Measurements from ENCODE around the gene PGM3.

DNA sequence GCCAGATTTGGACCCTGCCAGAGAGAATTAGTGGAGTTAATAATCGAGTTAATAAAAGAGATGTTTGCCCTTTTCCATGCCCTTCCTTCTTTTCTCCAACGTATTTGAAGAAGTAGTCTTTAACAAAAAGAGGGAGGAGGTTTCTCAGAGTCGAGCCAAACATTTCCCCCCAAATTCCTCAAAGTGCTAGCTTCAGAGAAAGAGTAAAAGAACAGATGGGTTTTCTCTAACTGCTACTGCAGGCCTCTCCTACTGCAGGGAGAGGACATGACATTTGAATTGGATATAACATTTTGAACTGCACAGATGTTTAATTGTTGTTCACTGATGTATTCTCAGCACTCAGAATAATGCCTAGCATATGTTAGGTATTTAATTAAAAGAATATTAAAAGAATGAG is 25.6 kb upstream of the PGM3 start:
- TF ChIP-seq, protein P1, sequence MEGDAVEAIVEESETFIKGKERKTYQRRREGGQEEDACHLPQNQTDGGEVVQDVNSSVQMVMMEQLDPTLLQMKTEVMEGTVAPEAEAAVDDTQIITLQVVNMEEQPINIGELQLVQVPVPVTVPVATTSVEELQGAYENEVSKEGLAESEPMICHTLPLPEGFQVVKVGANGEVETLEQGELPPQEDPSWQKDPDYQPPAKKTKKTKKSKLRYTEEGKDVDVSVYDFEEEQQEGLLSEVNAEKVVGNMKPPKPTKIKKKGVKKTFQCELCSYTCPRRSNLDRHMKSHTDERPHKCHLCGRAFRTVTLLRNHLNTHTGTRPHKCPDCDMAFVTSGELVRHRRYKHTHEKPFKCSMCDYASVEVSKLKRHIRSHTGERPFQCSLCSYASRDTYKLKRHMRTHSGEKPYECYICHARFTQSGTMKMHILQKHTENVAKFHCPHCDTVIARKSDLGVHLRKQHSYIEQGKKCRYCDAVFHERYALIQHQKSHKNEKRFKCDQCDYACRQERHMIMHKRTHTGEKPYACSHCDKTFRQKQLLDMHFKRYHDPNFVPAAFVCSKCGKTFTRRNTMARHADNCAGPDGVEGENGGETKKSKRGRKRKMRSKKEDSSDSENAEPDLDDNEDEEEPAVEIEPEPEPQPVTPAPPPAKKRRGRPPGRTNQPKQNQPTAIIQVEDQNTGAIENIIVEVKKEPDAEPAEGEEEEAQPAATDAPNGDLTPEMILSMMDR (IDR thresholded peaks at IDR 0.05): no peak
- TF ChIP-seq POLR2A (IDR thresholded peaks at IDR 0.05): no peak
